Naive thymus-derived CD4-positive, alpha-beta T cell (primary cell): ENCODE measurements around the gene DYDC2. TPM values are rescaled to one million over a fixed set of nuclear protein-coding genes. Genes with fewer than 3 reads are reported as not detected.

ENCODE experiments used
- ATAC-seq: fragments of 150-1000 bp; cut with Tn5 transposase; 2 replicates; pipeline ENCODE4 v1.10.0; 2021; ENCODE audit warnings: mild to moderate bottlenecking, moderate library complexity
- CTCF ChIA-PET: fragments of 350-600 bp; sonication (Branson Sonifier 250); formaldehyde crosslinking; loops from one replicate; lab custom pipeline; 2021; ENCODE audit warnings: antibody characterized with exemption; lab: Charles Lee
- POLR2A ChIA-PET: fragments of 350-600 bp; sonication (Branson Sonifier 250); formaldehyde crosslinking; loops from one replicate; lab custom pipeline; 2021; ENCODE audit warnings: antibody characterized with exemption, inconsistent platforms; lab: Charles Lee
- DNase-seq, 9 donors: peaks; one replicate each; pipeline versions ENCODE4 v3.0.0 to v3.0.0-alpha.2; 2020 to 2022; ENCODE audit warnings: mixed read lengths in 1 of 9
- H3K27ac ChIP-seq: one replicate; pipeline ENCODE4 v1.7.0; 2013; ENCODE audit warnings: mild to moderate bottlenecking, low read depth, low read length, moderate library complexity
- H3K27me3 ChIP-seq, 2 donors: one replicate each; pipeline ENCODE4 v1.7.0; 2013; ENCODE audit warnings: low read length in 2 of 2, mild to moderate bottlenecking in 2 of 2, moderate library complexity in 2 of 2; ENCODE audit not compliant: control insufficient read depth in 2 of 2, insufficient read depth in 2 of 2
- H3K36me3 ChIP-seq, 3 experiments: 1 replicate in 2 of 3; 2 replicates in 1 of 3; pipeline ENCODE4 v1.7.0; 2013; ENCODE audit warnings: low read length in 3 of 3, mild to moderate bottlenecking in 3 of 3, moderate library complexity in 1 of 3; ENCODE audit not compliant: insufficient read depth in 3 of 3, control insufficient read depth in 2 of 3
- H3K4me1 ChIP-seq, 2 donors: one replicate each; pipeline ENCODE4 v1.7.0; 2013; ENCODE audit warnings: low read length in 2 of 2, mild to moderate bottlenecking in 2 of 2, moderate library complexity in 1 of 2; ENCODE audit not compliant: control insufficient read depth in 2 of 2, insufficient read depth in 2 of 2
- H3K4me3 ChIP-seq: 2 replicates; pipeline ENCODE4 v1.7.0; 2013; ENCODE audit warnings: mild to moderate bottlenecking, low read length
- H3K9me3 ChIP-seq, 3 experiments: 1 replicate in 2 of 3; 2 replicates in 1 of 3; pipeline ENCODE4 v1.7.0; 2013; ENCODE audit warnings: low read length in 3 of 3; ENCODE audit not compliant: control insufficient read depth in 2 of 3
- H3K27ac Mint-ChIP-seq, 9 donors: one replicate each; pipeline ENCODE4 v1.8.0; 2020 to 2022; ENCODE audit warnings: mixed read lengths in 9 of 9, mild to moderate bottlenecking in 8 of 9, moderate library complexity in 5 of 9, inconsistent platforms in 2 of 9
- H3K27me3 Mint-ChIP-seq, 5 donors: one replicate each; pipeline ENCODE4 v1.8.0; 2021 to 2022; ENCODE audit warnings: mixed read lengths in 5 of 5, mild to moderate bottlenecking in 1 of 5
- H3K36me3 Mint-ChIP-seq, 5 donors: one replicate each; pipeline ENCODE4 v1.8.0; 2020 to 2022; ENCODE audit warnings: mixed read lengths in 5 of 5, mild to moderate bottlenecking in 3 of 5, inconsistent platforms in 1 of 5
- H3K4me1 Mint-ChIP-seq, 7 donors: one replicate each; pipeline ENCODE4 v1.8.0; 2020 to 2022; ENCODE audit warnings: mixed read lengths in 7 of 7, mild to moderate bottlenecking in 3 of 7, inconsistent platforms in 1 of 7
- H3K4me3 Mint-ChIP-seq, 10 donors: one replicate each; pipeline ENCODE4 v1.8.0; 2020 to 2022; ENCODE audit warnings: mild to moderate bottlenecking in 10 of 10, mixed read lengths in 10 of 10, moderate library complexity in 6 of 10, inconsistent platforms in 2 of 10
- H3K9me3 Mint-ChIP-seq, 11 donors: one replicate each; pipeline ENCODE4 v1.8.0; 2020 to 2022; ENCODE audit warnings: mixed read lengths in 11 of 11, mild to moderate bottlenecking in 4 of 11, inconsistent platforms in 1 of 11, moderate library complexity in 1 of 11
- intact Hi-C, 2 donors: fragments of 100-400 bp; cut with micrococcal nuclease; formaldehyde crosslinking; loops; one replicate each; pipeline ENCODE4 v1.15.1; 2023
- polyA plus RNA-seq, 2 donors: library from polyadenylated mRNA; unstranded; fragments of 300-500 nt; fragmentation: Illumina TruSeq; gene quantifications; one replicate each; pipeline ENCODE4 v1.2.3, GENCODE V29; 2021
- total RNA-seq, 6 experiments: library from RNA in 5 of 6; stranded (reverse) in 5 of 6; gene quantifications; 1 replicate in 5 of 6; 2 replicates in 1 of 6; pipeline ENCODE4 v1.2.3 and lab custom pipeline; 2021 to 2026

Gene DYDC2
- total and polyA plus RNA-seq, 7 experiments from 2014 or later = not detected

DNA sequence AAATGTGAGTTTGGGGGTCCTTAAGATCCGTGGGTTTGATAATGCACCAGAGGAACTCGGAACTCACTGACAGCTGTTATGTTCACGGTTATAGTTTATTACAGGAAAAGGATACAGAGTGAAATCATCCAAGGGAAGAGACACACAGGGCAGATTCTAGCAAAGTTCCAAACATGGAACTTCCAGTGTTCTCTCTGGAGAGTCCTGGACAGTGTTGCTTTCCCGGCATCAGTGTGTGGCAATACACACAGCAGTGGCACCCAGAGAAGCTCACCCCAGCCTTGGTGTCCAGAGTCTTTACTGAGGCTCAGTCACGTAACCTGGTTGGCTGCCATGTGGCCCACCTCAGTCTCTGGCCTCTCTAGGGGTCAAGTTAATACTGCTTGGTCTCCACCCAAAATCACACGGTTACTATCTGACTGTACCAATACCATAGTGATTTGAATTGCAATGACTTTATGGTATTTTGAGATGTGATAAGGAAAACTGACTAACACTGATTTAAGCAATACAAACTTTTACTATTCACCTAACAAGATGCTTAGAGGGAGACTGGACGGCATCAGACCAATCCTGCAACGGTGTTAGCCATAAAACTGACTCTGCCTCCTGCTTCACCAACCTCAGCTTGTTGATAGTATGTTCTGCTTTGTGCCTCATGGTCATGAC lies 43.7 kb downstream of the DYDC2 start:
- ChIA-PET CTCF (no interaction called here), POLR2A (no interaction called here)
- Mint-ChIP-seq H3K27ac (peak overlapping the region in 1 of 9 donors; percentile 21), H3K4me1 (no peaks in the 10 kb centered on the region), H3K36me3 (no peaks in the 10 kb centered on the region), H3K9me3 (peaks cover 0 to 2% (median 0%) of the 10 kb centered on the region in 11 donors), H3K27me3 (peaks cover 0 to 18% (median 0%) of the 10 kb centered on the region in 5 donors), H3K4me3 (no peak overlapping the region)
- DNase-seq = no peak
- intact Hi-C loops = no loop called here
- Histone ChIP-seq H3K27ac (no peak overlapping the region), H3K9me3 (no peaks in the 10 kb centered on the region), H3K27me3 (no peaks in the 10 kb centered on the region), H3K4me3 (no peak overlapping the region), H3K4me1 (no peaks in the 10 kb centered on the region), H3K36me3 (no peaks in the 10 kb centered on the region)
- ATAC-seq = no peak

DNA sequence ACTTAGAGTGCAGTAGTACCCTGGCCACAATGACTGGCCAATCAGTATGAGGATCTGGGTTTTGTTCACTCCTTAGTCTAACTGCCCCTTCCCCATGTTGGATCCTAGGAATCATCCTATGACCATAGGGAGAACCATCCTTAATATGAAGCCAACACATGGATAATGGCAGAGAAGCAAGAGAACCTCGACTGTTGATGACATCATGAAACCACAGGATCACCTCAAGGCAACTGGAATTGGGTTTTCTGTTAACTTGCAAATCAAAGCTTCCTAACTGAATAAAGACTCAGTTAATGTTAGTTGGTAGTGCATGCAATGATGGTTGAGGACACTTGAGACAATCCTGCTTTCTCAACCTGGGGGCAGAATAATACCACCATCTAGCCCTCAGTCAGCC lies 48.5 kb downstream of the DYDC2 start:
- Mint-ChIP-seq H3K27me3 (peaks cover 0 to 28% (median 0%) of the 10 kb centered on the region in 5 donors), H3K9me3 (peaks cover 0 to 2% (median 0%) of the 10 kb centered on the region in 11 donors), H3K4me3 (no peak overlapping the region), H3K36me3 (peaks cover 0 to 3% (median 0%) of the 10 kb centered on the region in 5 donors), H3K4me1 (peaks cover 7 to 25% (median 19%) of the 10 kb centered on the region in 7 donors), H3K27ac (no peak overlapping the region)
- ChIA-PET POLR2A (interaction anchor here (1.0 kb wide), 1 partner anchor 43 kb away, joined by 3 read pairs; no protein-coding TSS in a partner anchor), CTCF (interaction anchor here (1.7 to 1.9 kb wide), 2 partner anchors 27 to 100 kb away, joined by 5 to 6 read pairs; no protein-coding TSS in a partner anchor)
- Histone ChIP-seq H3K4me3 (no peak overlapping the region), H3K4me1 (peaks cover 0 to 10% of the 10 kb centered on the region in 2 donors), H3K9me3 (no peaks in the 10 kb centered on the region), H3K36me3 (peaks cover 0 to 8% (median 0%) of the 10 kb centered on the region in 3 experiments), H3K27me3 (no peaks in the 10 kb centered on the region), H3K27ac (no peak overlapping the region)
- intact Hi-C loops = loop anchor here in 1 of 2 donors (5.0 kb wide), 1 partner anchor 37 kb away; no protein-coding TSS in a partner anchor
- DNase-seq (no peak), ATAC-seq (no peak)

DNA sequence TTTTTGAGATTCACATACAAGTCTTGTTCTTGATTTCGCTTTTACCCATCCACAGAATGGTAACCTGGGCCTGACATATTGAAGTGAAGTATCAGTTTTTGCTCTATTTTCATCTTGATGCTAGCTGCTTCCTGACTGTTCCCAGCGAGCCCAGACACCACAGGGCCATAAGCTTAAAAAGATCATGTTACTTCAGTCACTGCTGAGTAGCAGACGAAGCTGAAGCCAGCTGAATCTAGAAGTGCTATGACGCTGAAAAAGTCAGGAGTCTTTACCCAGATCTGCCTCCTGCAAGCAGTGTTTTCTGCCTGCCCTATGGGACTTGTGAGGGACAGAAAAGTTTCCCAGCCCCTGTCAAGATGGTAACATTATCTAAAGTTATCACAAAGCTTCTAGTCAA lies 49.0 kb downstream of the DYDC2 start:
- Histone ChIP-seq H3K27ac (no peak overlapping the region), H3K4me1 (peaks cover 0 to 10% of the 10 kb centered on the region in 2 donors), H3K9me3 (no peaks in the 10 kb centered on the region), H3K27me3 (no peaks in the 10 kb centered on the region), H3K36me3 (peaks cover 0 to 8% (median 0%) of the 10 kb centered on the region in 3 experiments), H3K4me3 (no peak overlapping the region)
- CTCF ChIA-PET = interaction anchor here (1.7 to 1.9 kb wide), 2 partner anchors 28 to 99 kb away, joined by 5 to 6 read pairs; no protein-coding TSS in a partner anchor
- Mint-ChIP-seq H3K27ac (peak overlapping the region in 1 of 9 donors; percentile 4), H3K36me3 (peaks cover 0 to 3% (median 0%) of the 10 kb centered on the region in 5 donors), H3K4me1 (peaks cover 13 to 31% (median 20%) of the 10 kb centered on the region in 7 donors), H3K9me3 (peaks cover 0 to 2% (median 0%) of the 10 kb centered on the region in 11 donors), H3K27me3 (peaks cover 0 to 28% (median 0%) of the 10 kb centered on the region in 5 donors), H3K4me3 (no peak overlapping the region)
- POLR2A ChIA-PET = interaction anchor here (0.6 to 1.0 kb wide), 3 partner anchors 27 to 217 kb away, joined by 3 read pairs; no protein-coding TSS in a partner anchor
- intact Hi-C loops = loop anchor here in 1 of 2 donors (5.0 kb wide), 1 partner anchor 37 kb away; no protein-coding TSS in a partner anchor
- ATAC-seq = no peak
- no peak for DNase-seq

DNA sequence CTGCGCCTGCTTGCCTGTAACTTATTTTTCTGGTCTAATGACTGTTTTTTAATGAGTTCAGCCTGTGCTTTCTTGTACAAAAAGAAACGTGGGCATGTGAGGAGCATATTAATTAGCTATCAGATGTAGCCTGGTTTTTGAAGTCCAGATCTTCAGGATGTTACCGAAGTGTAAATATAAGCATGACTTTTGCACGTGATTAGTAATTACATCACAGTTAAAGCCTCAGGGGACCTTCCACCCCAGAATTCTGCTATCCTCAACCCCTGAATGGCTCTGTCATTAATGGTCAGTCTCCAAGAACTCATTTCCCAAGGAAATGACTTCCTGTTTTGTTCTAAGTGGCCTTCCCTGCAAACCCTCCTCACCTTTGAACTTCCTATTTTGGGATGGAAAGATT lies 49.6 kb downstream of the DYDC2 start:
- H3K27ac Mint-ChIP-seq = peak overlapping the region in 3 of 9 donors; percentile 17 to 74 (median 50)
- intact Hi-C loops = loop anchor here in 1 of 2 donors (5.0 kb wide), 1 partner anchor 36 kb away; no protein-coding TSS in a partner anchor
- peaks cover 18 to 36% (median 25%) of the 10 kb centered on the region in 7 donors for H3K4me1 Mint-ChIP-seq
- no peak overlapping the region for H3K4me3 ChIP-seq
- H3K4me3 Mint-ChIP-seq = no peak overlapping the region
- ChIA-PET POLR2A (interaction anchor here (0.6 to 1.0 kb wide), 3 partner anchors 28 to 216 kb away, joined by 3 read pairs; no protein-coding TSS in a partner anchor), CTCF (interaction anchor here (1.7 to 1.9 kb wide), 2 partner anchors 28 to 99 kb away, joined by 5 to 6 read pairs; no protein-coding TSS in a partner anchor)
- H3K36me3 Mint-ChIP-seq = peaks cover 0 to 3% (median 0%) of the 10 kb centered on the region in 5 donors
- H3K4me1 ChIP-seq = peaks cover 0 to 10% of the 10 kb centered on the region in 2 donors
- H3K9me3 Mint-ChIP-seq = peaks cover 0 to 2% (median 0%) of the 10 kb centered on the region in 11 donors
- DNase-seq = no peak
- no peak for ATAC-seq
- peaks cover 0 to 8% (median 0%) of the 10 kb centered on the region in 3 experiments for H3K36me3 ChIP-seq
- H3K27me3 ChIP-seq = no peaks in the 10 kb centered on the region
- no peaks in the 10 kb centered on the region for H3K9me3 ChIP-seq
- no peak overlapping the region for H3K27ac ChIP-seq
- peaks cover 0 to 28% (median 0%) of the 10 kb centered on the region in 5 donors for H3K27me3 Mint-ChIP-seq

DNA sequence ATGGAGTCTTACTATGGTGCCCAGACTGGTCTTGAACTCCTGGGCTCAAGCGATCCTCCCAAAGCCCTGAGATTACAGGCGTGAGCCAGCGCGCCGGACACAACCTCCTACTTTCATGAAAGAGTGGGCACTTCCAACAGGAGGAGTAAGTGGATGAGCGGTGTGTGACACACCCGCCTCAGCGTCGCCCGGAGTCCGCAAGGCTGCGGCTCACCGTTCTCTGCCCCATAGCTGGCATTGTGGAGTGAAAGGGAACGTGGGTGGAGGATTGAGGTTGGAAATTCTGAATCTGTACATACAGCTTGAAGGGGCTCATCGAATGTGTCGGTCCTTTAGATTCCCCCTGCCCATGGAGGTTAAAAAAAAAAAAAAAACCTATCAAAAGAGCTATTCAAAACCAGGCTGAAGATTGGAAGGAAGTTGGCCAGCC lies 51.2 kb downstream of the DYDC2 start:
- Histone ChIP-seq H3K27ac (peak overlapping the region; percentile 71), H3K27me3 (no peaks in the 10 kb centered on the region), H3K4me3 (peak overlapping the region; percentile 73), H3K36me3 (peaks cover 0 to 8% (median 0%) of the 10 kb centered on the region in 3 experiments), H3K9me3 (no peaks in the 10 kb centered on the region), H3K4me1 (peaks cover 0 to 10% of the 10 kb centered on the region in 2 donors)
- ChIA-PET POLR2A (interaction anchor here (0.6 to 1.5 kb wide), 4 partner anchors 10 to 53 kb away, joined by 3 to 4 read pairs (median 4); no protein-coding TSS in a partner anchor), CTCF (interaction anchor here (0.8 to 1.7 kb wide), 5 partner anchors 23 to 369 kb away, joined by 3 to 7 read pairs (median 3); no protein-coding TSS in a partner anchor)
- DNase-seq (peak in 3 of 9 donors; percentile 2 to 70 (median 6)), ATAC-seq (peak; percentile 39)
- peaks cover 0 to 4% (median 0%) of the 10 kb centered on the region in 5 donors for H3K36me3 Mint-ChIP-seq
- intact Hi-C loops = loop anchor here (2.0 to 5.0 kb wide), 3 partner anchors 25 to 37 kb away; no protein-coding TSS in a partner anchor
- H3K27me3 Mint-ChIP-seq = peaks cover 0 to 28% (median 0%) of the 10 kb centered on the region in 5 donors
- no peaks in the 10 kb centered on the region for H3K9me3 Mint-ChIP-seq
- peak overlapping the region; percentile 82 to 98 (median 92) for H3K4me3 Mint-ChIP-seq
- H3K27ac Mint-ChIP-seq = peak overlapping the region; percentile 43 to 88 (median 82)
- peaks cover 24 to 49% (median 31%) of the 10 kb centered on the region in 7 donors for H3K4me1 Mint-ChIP-seq
